DOHH2 (cell line): Measurements from ENCODE around the gene GARIN1A.
"Not testable (repeated sequence)": the region's sequence is repeated elsewhere in the genome, so short reads cannot be mapped to it uniquely, and the experiment has no call there.

Experiments
- CTCF ChIP-seq: fragments of 200-600 bp; sonication (generic); IDR thresholded peaks from one replicate; pipeline ENCODE4 v1.5.1; 2014; ENCODE audit warnings: antibody characterized with exemption, mild to moderate bottlenecking, low read depth, low read length; ENCODE audit not compliant: poor library complexity, severe bottlenecking
- EZH2phosphoT487 ChIP-seq: fragments of 200-600 bp; sonication (generic); IDR thresholded peaks from 2 replicates; pipeline ENCODE4 v1.6.1; 2017; ENCODE audit warnings: borderline replicate concordance, mild to moderate bottlenecking, antibody characterized with exemption, low read length, moderate library complexity, mixed read lengths

- not testable (repeated sequence) for TF ChIP-seq CTCF, EZH2phosphoT487
Measured at GRCh38 chr7:128663223-128663622, 8.9 kb upstream of the GARIN1A start.
